NT2/D1 (cell line): ENCODE measurements around the gene CACNA2D3.

Source experiments
- SUZ12 ChIP-seq: IDR thresholded peaks from 2 replicates; pipeline ENCODE4 v1.6.1; 2011; ENCODE audit not compliant: insufficient read length, insufficient read depth; ENCODE audit errors: extremely low read depth
- YY1 ChIP-seq: IDR thresholded peaks from 2 replicates; pipeline ENCODE4 v1.6.1; 2011; ENCODE audit not compliant: insufficient read length, insufficient read depth

- TF ChIP-seq SUZ12 = no peak
- no peak for TF ChIP-seq YY1
Observed at GRCh38 chr3:54888873-54889272, 766.5 kb downstream of the CACNA2D3 start.
